ENCODE measurements around the gene DCAF6.

Gene DCAF6

DNA sequence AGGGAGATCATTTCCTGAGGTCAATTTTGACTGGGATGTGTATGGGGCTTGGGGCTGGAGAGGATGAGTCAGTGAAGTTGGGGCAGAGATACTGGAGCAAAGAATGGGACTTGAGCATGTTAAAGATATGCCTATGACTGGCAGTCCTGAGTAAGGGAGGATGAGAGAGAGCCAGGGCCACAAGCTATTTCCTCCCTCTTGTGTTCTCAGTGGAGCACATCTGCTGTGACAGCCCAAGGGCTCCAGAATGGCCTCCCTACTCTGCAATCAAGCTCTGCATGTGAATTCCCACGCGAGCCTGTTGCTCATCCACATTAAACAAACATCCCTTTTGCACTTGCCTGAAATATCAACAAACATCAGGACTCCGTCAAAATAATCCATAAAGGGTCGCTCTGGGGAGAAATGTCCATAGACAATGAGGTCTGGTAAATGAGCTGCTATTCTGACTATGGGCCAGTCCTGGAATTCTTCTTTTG lies 31.8 kb upstream of the DCAF6 start:
- no peak for TF ChIP-seq CTCF (IDR thresholded peaks at IDR 0.05; ENCODE audit: borderline replicate concordance, insufficient read depth, low read depth, low read length)
- no peak overlapping the region for H3K4me3 ChIP-seq (ENCODE audit: low read depth, low read length)

- no peak overlapping the region for H3K4me3 ChIP-seq (ENCODE audit: low read depth, low read length)
- TF ChIP-seq CTCF (IDR thresholded peaks at IDR 0.05; ENCODE audit: borderline replicate concordance, insufficient read depth, low read depth, low read length): no peak
Observed at GRCh38 chr1:167905182-167905581, 31.3 kb upstream of the DCAF6 start.

GRCh38 chr1:167905671-167906070 lies 30.8 kb upstream of the DCAF6 start:
- TF ChIP-seq CTCF (IDR thresholded peaks at IDR 0.05; ENCODE audit: borderline replicate concordance, insufficient read depth, low read depth, low read length): no peak
- H3K4me3 ChIP-seq (ENCODE audit: low read depth, low read length): no peak overlapping the region

DNA sequence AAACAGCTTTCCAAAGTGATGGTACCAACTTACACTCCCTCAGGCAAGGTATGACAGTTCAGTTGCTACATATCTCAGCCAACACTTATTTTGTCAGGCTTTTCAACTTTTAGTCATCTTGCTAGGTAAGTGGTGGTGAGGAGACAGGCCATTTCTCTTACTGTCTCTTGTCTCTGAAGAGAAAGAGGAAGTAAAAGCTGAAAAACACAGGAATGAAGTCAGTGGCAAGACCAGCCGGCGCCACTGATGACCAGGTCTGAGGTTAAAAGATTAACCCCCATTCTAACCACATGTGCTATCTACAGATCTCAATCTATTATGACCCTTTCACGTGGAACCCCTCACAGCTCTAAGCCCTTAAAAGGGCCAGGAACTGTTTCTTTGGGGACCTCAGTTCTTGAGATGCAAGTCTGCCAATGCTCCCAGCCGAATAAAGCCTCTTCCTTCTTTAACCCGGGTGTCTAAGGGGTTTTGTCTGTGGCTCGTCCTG lies 26.7 kb upstream of the DCAF6 start:
- no peak overlapping the region for H3K4me3 ChIP-seq (ENCODE audit: low read depth, low read length)
- TF ChIP-seq CTCF (IDR thresholded peaks at IDR 0.05; ENCODE audit: borderline replicate concordance, insufficient read depth, low read depth, low read length): no peak

GRCh38 chr1:167910530-167910929 lies 26.0 kb upstream of the DCAF6 start:
- H3K4me3 ChIP-seq (ENCODE audit: low read depth, low read length): no peak overlapping the region
- TF ChIP-seq CTCF (IDR thresholded peaks at IDR 0.05; ENCODE audit: borderline replicate concordance, insufficient read depth, low read depth, low read length): no peak

GRCh38 chr1:167911413-167911812 lies 25.1 kb upstream of the DCAF6 start:
- no peak overlapping the region for H3K4me3 ChIP-seq (ENCODE audit: low read depth, low read length)
- no peak for TF ChIP-seq CTCF (IDR thresholded peaks at IDR 0.05; ENCODE audit: borderline replicate concordance, insufficient read depth, low read depth, low read length)

- TF ChIP-seq CTCF (IDR thresholded peaks at IDR 0.05; ENCODE audit: borderline replicate concordance, insufficient read depth, low read depth, low read length): no peak
Observed at GRCh38 chr1:167912294-167912693, 24.2 kb upstream of the DCAF6 start.

More at GRCh38 chr1:167912294-167912693, 24.2 kb upstream of the DCAF6 start:
- H3K4me3 ChIP-seq (ENCODE audit: low read depth, low read length): no peak overlapping the region

All from GM12875 (cell line).